LNCAP (cell line): ENCODE results near the gene GSN.

Source experiments
- TF ChIP-seq, protein P1 (sequence below): fragments of 450-650 bp; IDR thresholded peaks from 2 replicates; pipeline ENCODE4 v1.5.1; 2017; ENCODE audit warnings: mild to moderate bottlenecking

The GSN gene

GRCh38 chr9:121268851-121269641 lies 1.1 kb downstream of the GSN start:
- TF ChIP-seq, protein P1, sequence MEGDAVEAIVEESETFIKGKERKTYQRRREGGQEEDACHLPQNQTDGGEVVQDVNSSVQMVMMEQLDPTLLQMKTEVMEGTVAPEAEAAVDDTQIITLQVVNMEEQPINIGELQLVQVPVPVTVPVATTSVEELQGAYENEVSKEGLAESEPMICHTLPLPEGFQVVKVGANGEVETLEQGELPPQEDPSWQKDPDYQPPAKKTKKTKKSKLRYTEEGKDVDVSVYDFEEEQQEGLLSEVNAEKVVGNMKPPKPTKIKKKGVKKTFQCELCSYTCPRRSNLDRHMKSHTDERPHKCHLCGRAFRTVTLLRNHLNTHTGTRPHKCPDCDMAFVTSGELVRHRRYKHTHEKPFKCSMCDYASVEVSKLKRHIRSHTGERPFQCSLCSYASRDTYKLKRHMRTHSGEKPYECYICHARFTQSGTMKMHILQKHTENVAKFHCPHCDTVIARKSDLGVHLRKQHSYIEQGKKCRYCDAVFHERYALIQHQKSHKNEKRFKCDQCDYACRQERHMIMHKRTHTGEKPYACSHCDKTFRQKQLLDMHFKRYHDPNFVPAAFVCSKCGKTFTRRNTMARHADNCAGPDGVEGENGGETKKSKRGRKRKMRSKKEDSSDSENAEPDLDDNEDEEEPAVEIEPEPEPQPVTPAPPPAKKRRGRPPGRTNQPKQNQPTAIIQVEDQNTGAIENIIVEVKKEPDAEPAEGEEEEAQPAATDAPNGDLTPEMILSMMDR: no peak

DNA sequence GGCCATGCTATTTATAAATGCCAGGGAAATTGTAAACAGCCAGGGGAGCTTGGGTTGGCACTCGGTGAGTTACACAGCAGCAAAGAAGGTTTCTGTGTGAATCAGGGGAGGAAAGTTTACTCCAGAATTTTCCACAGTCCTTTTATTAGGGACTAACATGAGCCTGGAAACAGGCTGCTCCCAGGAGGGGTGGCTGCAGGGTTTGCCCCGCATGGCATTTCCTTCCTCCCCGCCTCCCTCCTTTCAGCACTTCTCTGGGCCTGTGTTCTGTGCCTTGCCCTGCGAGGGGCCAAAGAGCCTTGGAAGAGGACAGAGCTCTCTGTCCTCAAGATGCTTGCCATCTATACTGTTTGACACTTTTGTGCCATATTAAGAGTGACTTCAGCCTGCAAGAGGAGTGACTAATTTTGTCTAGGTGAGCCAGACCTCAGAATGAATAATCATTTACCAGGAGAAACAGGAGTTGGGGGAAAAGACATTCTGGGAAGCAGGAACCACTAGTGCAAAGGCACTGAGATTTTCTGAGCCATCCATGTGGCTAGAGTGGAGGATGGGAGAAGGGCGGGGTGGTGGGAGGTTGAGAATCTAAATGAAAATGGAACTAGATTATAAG lies 1.8 kb downstream of the GSN start:
- TF ChIP-seq, protein P1: no peak

DNA sequence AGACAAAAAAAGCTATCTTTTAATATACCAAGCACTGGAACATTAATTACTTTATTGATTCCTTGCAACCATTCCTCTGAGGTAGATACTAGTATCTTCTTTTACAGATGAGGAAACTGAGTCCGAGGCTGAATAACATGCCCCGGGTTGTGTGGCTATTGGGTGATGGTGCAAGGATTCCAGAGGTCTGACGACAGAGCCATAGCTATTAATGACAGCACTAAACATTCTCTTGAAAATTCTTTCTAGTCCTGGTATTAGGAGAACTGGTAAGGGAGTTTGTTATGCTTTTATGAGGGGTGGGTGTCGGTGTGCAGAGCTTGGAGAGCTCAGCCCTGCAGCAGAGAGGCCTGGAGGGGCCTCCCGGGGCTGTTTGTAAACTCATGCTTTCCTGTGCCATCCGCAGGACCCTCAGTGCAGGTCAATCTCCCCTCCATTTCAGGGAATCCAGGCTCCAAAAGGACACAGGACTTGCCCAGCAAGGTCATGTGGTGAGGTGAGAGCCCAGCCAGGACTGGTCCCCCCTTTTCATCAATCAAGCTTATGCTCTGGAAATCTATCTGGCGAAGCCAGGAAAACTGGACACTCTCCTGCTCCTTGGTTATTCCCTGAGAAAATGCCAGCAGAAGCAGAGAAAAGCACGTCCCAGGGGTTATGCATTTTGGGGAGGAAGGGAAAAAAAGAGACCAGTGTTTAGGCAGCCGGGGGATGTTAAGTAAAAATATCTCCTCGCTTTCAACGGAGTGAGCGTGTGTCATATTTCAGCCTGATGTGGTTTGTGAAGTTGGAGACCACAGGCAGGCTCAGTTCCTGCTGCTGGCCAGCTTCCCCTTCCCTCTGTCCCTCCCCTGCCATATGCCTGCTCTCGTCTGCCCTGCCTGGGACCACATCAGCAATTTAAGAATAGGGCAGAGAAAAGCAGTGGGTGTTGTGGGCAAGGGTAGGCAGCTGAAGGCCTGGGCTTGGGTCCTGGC lies 3.7 kb downstream of the GSN start:
- TF ChIP-seq, protein P1: no peak

- TF ChIP-seq, protein P1: no peak
These were observed 4.5 kb downstream of the GSN start for GRCh38 chr9:121272401-121272948.

DNA sequence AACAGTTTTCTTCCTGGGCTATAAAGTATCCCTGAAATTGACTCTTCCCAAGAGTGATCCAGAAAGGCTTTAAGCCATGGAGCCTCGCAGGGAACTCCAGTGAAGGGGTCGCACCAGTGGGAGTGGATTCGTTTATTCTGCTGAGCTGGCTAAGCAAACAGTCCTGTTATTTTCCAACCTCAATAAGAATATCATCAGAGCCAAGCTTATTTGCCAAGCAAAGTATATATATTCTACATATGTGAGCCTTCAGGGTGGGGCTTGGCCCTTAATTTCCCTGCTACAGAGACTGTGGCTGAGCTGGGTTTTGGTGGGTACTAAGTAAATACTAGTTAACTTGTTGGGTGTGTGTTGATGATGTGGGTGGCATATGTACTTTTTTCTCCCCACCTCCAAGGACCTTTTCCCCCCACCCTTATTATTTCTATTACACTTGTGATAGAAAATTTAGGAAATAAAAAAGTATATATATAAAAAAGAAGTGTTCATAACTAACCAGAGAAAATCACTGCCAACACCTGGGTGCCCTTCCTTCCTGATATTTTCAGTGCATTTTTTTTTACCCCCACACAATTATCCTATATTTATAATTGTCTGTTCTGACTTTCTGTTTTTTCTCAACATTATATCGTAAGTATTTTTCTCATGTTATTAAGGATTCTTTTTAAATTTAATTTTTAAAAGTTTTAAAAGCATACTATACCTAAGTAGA lies 5.3 kb downstream of the GSN start:
- TF ChIP-seq, protein P1: no peak

GRCh38 chr9:121274851-121275250 lies 6.9 kb downstream of the GSN start:
- TF ChIP-seq, protein P1: no peak
